A673 (cell line): ENCODE measurements around the gene MICALL1.

ENCODE experiments used
- EZH2 ChIP-seq: fragments of 200-600 bp; sonication (generic); IDR thresholded peaks from 2 replicates; pipeline ENCODE4 v1.6.1; 2017; ENCODE audit warnings: borderline replicate concordance, low read depth, mild to moderate bottlenecking, mixed read lengths, antibody characterized with exemption, low read length; ENCODE audit not compliant: poor library complexity, severe bottlenecking
- TF ChIP-seq, protein P1 (sequence below): fragments of 300-800, 200-600 bp; sonication (generic); conservative IDR thresholded peaks from 2 replicates; pipeline ENCODE4 v1.5.1; 2017; ENCODE audit warnings: low read depth, mild to moderate bottlenecking, antibody characterized with exemption, low read length, moderate library complexity, mixed read lengths

DNA sequence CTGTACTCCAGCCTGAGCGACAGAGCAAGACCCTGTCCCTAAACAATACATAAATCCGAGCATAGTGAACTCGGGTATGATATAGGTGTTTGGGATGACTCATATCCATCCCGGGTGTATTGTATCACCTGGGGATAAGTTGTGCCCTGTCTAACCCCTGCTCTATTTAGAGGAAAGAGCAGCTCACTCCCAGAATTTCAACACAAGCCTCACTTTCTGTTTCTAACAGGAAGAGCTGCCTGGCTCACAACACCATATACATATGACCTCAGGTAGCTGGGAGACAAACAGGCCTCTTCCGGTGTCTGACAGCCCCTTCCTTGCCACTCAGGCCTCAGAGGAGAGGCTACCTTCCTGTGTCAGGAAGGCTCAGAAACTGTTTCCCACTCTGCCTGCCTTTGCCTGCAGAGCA lies 9.9 kb upstream of the MICALL1 start:
- no peak for TF ChIP-seq EZH2
- TF ChIP-seq, protein P1, sequence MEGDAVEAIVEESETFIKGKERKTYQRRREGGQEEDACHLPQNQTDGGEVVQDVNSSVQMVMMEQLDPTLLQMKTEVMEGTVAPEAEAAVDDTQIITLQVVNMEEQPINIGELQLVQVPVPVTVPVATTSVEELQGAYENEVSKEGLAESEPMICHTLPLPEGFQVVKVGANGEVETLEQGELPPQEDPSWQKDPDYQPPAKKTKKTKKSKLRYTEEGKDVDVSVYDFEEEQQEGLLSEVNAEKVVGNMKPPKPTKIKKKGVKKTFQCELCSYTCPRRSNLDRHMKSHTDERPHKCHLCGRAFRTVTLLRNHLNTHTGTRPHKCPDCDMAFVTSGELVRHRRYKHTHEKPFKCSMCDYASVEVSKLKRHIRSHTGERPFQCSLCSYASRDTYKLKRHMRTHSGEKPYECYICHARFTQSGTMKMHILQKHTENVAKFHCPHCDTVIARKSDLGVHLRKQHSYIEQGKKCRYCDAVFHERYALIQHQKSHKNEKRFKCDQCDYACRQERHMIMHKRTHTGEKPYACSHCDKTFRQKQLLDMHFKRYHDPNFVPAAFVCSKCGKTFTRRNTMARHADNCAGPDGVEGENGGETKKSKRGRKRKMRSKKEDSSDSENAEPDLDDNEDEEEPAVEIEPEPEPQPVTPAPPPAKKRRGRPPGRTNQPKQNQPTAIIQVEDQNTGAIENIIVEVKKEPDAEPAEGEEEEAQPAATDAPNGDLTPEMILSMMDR: no peak
